CD4-positive, alpha-beta T cell treated with Interferon alpha-2 for 1 hour (primary cell): ENCODE data around the gene NUP188.
A peak's percentile ranks its signal among the peaks of the same experiment; 100 is the strongest.
"Not testable (repeated sequence)": the region's sequence is repeated elsewhere in the genome, so short reads cannot be mapped to it uniquely, and the experiment has no call there.

ENCODE experiments used
- DNase-seq, 2 donors: peaks; one replicate each; pipeline ENCODE4 v3.0.0-alpha.2; 2020 to 2022

Gene NUP188

GRCh38 chr9:128943832-128944620, 3.5 kb upstream of the NUP188 start:
- no peak for DNase-seq

GRCh38 chr9:128944966-128945365, 2.5 kb upstream of the NUP188 start:
- not testable (repeated sequence) for DNase-seq

GRCh38 chr9:128945798-128946501, 1.5 kb upstream of the NUP188 start:
- no peak for DNase-seq

GRCh38 chr9:128946571-128947276, 775 bp upstream of the NUP188 start:
- no peak for DNase-seq

- no peak for DNase-seq
These were observed 297 bp upstream of the NUP188 start for GRCh38 chr9:128947277-128947526.

GRCh38 chr9:128961403-128961802, 13.9 kb downstream of the NUP188 start:
- not testable (repeated sequence) for DNase-seq

- no peak for DNase-seq
These were observed 22.0 kb downstream of the NUP188 start for GRCh38 chr9:128969491-128969890.

- no peak for DNase-seq
These were observed 25.5 kb downstream of the NUP188 start for GRCh38 chr9:128972956-128973355.

GRCh38 chr9:128979111-128979510, 31.6 kb downstream of the NUP188 start:
- no peak for DNase-seq

GRCh38 chr9:128983536-128983935, 36.0 kb downstream of the NUP188 start:
- no peak for DNase-seq

- DNase-seq = no peak
These were observed 39.2 kb downstream of the NUP188 start for GRCh38 chr9:128986671-128987070.

GRCh38 chr9:128987805-128988204, 40.3 kb downstream of the NUP188 start:
- no peak for DNase-seq

GRCh38 chr9:128992995-128993394, 45.5 kb downstream of the NUP188 start:
- no peak for DNase-seq

GRCh38 chr9:128995791-128996190, 48.3 kb downstream of the NUP188 start:
- DNase-seq = no peak

- no peak for DNase-seq
These were observed 51.0 kb downstream of the NUP188 start for GRCh38 chr9:128998462-128998861.

- no peak for DNase-seq
These were observed 52.2 kb downstream of the NUP188 start for GRCh38 chr9:128999581-129000206.

- DNase-seq = no peak
These were observed 54.2 kb downstream of the NUP188 start for GRCh38 chr9:129001504-129002325.

GRCh38 chr9:129002992-129003391, 55.5 kb downstream of the NUP188 start:
- DNase-seq = no peak

- DNase-seq = not testable (repeated sequence)
These were observed 56.7 kb downstream of the NUP188 start for GRCh38 chr9:129004173-129004572.

- DNase-seq = no peak
These were observed 58.0 kb downstream of the NUP188 start for GRCh38 chr9:129005336-129005997.

GRCh38 chr9:129006328-129007034, 59.0 kb downstream of the NUP188 start:
- peak; percentile 45 to 63 for DNase-seq
